ENCODE measurements around the gene EIF4A3. TPM values are rescaled to one million over a fixed set of nuclear protein-coding genes. Genes with fewer than 3 reads are reported as not detected.

The EIF4A3 gene
- total RNA-seq = 85.4 and 89.2 TPM in 2 replicates

GRCh38 chr17:80147035-80147822 is at the start of gene EIF4A3:
Gene EIF4A3, minus strand, starts transcription at chr17:80147128. Its CDS starts 167 bp downstream, at chr17:80146961.

GRCh38 chr17:80169784-80170500 is 23.0 kb upstream of the EIF4A3 start, which contains the start of gene CARD14:
Gene CARD14, plus strand, starts transcription at chr17:80170030. Its CDS starts 11,409 bp downstream, at chr17:80181439.

GRCh38 chr17:80101011-80101945 is 45.6 kb downstream of the EIF4A3 start, which contains the start of gene GAA:
Gene GAA, plus strand, starts transcription at chr17:80101581. Its CDS starts 3,006 bp downstream, at chr17:80104587.

Other genes with a start within 250 kb of the EIF4A3 start
- 16.3 and 22.1 TPM in 2 replicates for gene TBC1D16, start 111.3 kb downstream of the EIF4A3 start, total RNA-seq
- gene CCDC40, start 110.5 kb downstream of the EIF4A3 start, total RNA-seq = 0.19 and 0.99 TPM in 2 replicates
- gene GAA, start 45.5 kb downstream of the EIF4A3 start, total RNA-seq = 40.2 and 52.5 TPM in 2 replicates
- gene CARD14, start 22.9 kb upstream of the EIF4A3 start, total RNA-seq = 5.5 and 8.3 TPM in 2 replicates
- 5.4 and 10.0 TPM in 2 replicates for gene SGSH, start 73.2 kb upstream of the EIF4A3 start, total RNA-seq
- 3.8 and 3.9 TPM in 2 replicates for gene SLC26A11, start 73.3 kb upstream of the EIF4A3 start, total RNA-seq
- gene RNF213, start 113.7 kb upstream of the EIF4A3 start, total RNA-seq = 14.5 and 27.3 TPM in 2 replicates